SU-DHL-6 (cell line): ENCODE results near the gene P2RX3.

Experiments
- H2AFZ ChIP-seq: fragments of 200-600 bp; sonication (generic); 2 replicates; pipeline ENCODE4 v1.6.1; 2014; ENCODE audit warnings: low read depth, mild to moderate bottlenecking, moderate library complexity, mixed read lengths, antibody characterized with exemption, low read length; ENCODE audit not compliant: severe bottlenecking
- H3F3A ChIP-seq: fragments of 200-600 bp; shearing (Covaris generic); 2 replicates; pipeline ENCODE4 v1.6.0; 2016; ENCODE audit warnings: antibody characterized with exemption, mild to moderate bottlenecking; ENCODE audit not compliant: insufficient read depth
- H3K27ac ChIP-seq: fragments of 200-600 bp; sonication (generic); 2 replicates; pipeline ENCODE4 v1.5.1; 2016; ENCODE audit warnings: low read depth, mild to moderate bottlenecking, low read length, moderate library complexity, mixed read lengths
- H3K27me3 ChIP-seq: fragments of 200-600 bp; sonication (generic), shearing (Covaris generic); 2 replicates; pipeline ENCODE4 v1.6.0; 2014; ENCODE audit warnings: mild to moderate bottlenecking, low read length
- H3K36me3 ChIP-seq: fragments of 200-600 bp; sonication (generic); 2 replicates; pipeline ENCODE4 v1.6.1; 2014; ENCODE audit warnings: mild to moderate bottlenecking, low read length, mixed read lengths
- H3K4me2 ChIP-seq: fragments of 300-600, 200-600 bp; shearing (Covaris generic), sonication (generic); 2 replicates; pipeline ENCODE4 v1.6.0; 2014; ENCODE audit warnings: low read length, low read depth, mild to moderate bottlenecking; ENCODE audit not compliant: poor library complexity, severe bottlenecking
- H3K4me3 ChIP-seq: fragments of 200-600 bp; sonication (generic); 2 replicates; pipeline ENCODE4 v1.5.1; 2014; ENCODE audit warnings: antibody characterized with exemption, low read length, mild to moderate bottlenecking, mixed read lengths; ENCODE audit not compliant: insufficient read depth, poor library complexity, severe bottlenecking
- H3K79me2 ChIP-seq: fragments of 200-600 bp; sonication (generic); 2 replicates; pipeline ENCODE4 v1.6.1; 2014; ENCODE audit warnings: mild to moderate bottlenecking, low read length, moderate library complexity; ENCODE audit not compliant: insufficient read depth
- H3K9ac ChIP-seq: fragments of 200-600 bp; sonication (generic); 2 replicates; pipeline ENCODE4 v1.7.0; 2014; ENCODE audit warnings: mild to moderate bottlenecking, low read length
- H3K9me2 ChIP-seq: fragments of 200-600 bp; sonication (generic); replicated peaks from 2 replicates; pipeline ENCODE4 v1.6.1; 2014; ENCODE audit warnings: low read length; ENCODE audit not compliant: insufficient read depth
- H3K9me3 ChIP-seq: fragments of 200-600 bp; sonication (generic); 2 replicates; pipeline ENCODE4 v1.6.1; 2014; ENCODE audit warnings: low read length, mixed read lengths; ENCODE audit not compliant: insufficient read depth
- H4K20me1 ChIP-seq: fragments of 200-600 bp; sonication (generic); 2 replicates; pipeline ENCODE4 v1.6.1; 2014; ENCODE audit warnings: low read depth, mild to moderate bottlenecking, antibody characterized with exemption, low read length, moderate library complexity, mixed read lengths
- CTCF ChIP-seq: fragments of 200-600 bp; sonication (generic); IDR thresholded peaks from one replicate; pipeline ENCODE4 v1.5.1; 2017; ENCODE audit warnings: antibody characterized with exemption, mild to moderate bottlenecking, low read length, moderate library complexity; ENCODE audit not compliant: insufficient read depth, poor library complexity, severe bottlenecking
- EZH2phosphoT487 ChIP-seq: fragments of 200-600 bp; sonication (generic), shearing (Covaris generic); conservative IDR thresholded peaks from 2 replicates; pipeline ENCODE4 v1.6.1; 2018; ENCODE audit warnings: mild to moderate bottlenecking, antibody characterized with exemption, low read length, moderate library complexity, mixed read lengths

Gene P2RX3

GRCh38 chr11:57327721-57328120 lies 10.4 kb upstream of the P2RX3 start:
- Histone ChIP-seq H2AFZ (no peak overlapping the region), H3K4me2 (no peak overlapping the region), H3K9me2 (no peaks in the 10 kb centered on the region), H3K36me3 (peaks cover 17% of the 10 kb centered on the region; the same call in 1 of the 2 replicates), H3K9ac (no peak overlapping the region), H3K9me3 (no peaks in the 10 kb centered on the region), H4K20me1 (no peaks in the 10 kb centered on the region), H3K4me3 (no peak overlapping the region), H3K27ac (no peak overlapping the region), H3K79me2 (0 out of 2 replicates have a peak, but pooled peaks cover 1% of the 10 kb centered on the region), H3K27me3 (no peaks in the 10 kb centered on the region), H3F3A (peaks cover 16% of the 10 kb centered on the region)
- TF ChIP-seq EZH2phosphoT487, result no peak
- TF ChIP-seq CTCF, result no peak

DNA sequence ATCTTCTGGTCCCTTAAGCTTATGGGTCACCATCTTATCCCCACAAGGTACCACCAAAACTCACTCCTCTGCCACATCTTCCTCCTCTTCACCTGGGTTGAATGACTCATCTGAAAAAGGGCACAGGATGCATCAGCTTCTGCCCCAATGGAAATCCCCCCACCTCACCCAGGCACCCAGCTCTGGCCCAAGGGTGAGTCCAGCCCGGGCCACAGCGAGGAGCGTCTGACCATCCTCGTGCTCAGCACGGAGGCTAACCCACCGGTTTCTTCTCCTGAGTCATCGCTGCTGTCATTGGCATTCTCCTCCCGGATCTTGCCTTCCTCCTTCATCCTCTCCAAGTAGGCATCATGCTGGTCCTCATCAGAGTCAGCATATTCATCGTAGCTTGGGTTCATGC lies 8.1 kb upstream of the P2RX3 start:
- Histone ChIP-seq H3F3A (peaks cover 16% of the 10 kb centered on the region), H4K20me1 (no peaks in the 10 kb centered on the region), H3K9me2 (no peaks in the 10 kb centered on the region), H3K4me2 (no peak overlapping the region), H3K27ac (no peak overlapping the region), H3K4me3 (no peak overlapping the region), H2AFZ (no peak overlapping the region), H3K9ac (no peak overlapping the region), H3K9me3 (no peaks in the 10 kb centered on the region), H3K27me3 (no peaks in the 10 kb centered on the region), H3K36me3 (peaks cover 21% of the 10 kb centered on the region), H3K79me2 (peaks cover 25% of the 10 kb centered on the region)
- TF ChIP-seq EZH2phosphoT487 (no peak), CTCF (no peak)

DNA sequence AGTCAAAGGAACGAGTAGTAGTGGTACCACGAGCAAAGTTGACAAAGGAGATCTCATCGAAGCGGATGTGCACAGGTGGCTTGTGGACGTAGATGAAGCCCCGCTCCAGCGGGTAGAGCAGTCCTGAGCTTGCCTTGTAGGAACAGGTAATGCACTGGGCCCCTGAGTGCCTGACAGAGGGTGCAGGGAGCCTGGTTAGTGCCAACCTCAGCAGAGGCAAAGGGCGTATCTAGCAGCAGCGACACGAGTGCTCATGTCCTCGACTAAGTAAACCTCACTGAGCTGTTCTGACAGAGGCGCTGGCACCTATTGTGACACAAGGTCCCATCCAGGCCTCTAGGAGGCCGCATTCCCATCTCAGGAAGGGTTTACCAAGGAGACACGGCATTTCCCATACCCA lies 6.4 kb upstream of the P2RX3 start:
- Histone ChIP-seq H3K27me3 (no peaks in the 10 kb centered on the region), H3K4me2 (no peak overlapping the region), H3K79me2 (peaks cover 30% of the 10 kb centered on the region), H3F3A (peaks cover 6% of the 10 kb centered on the region; the same call in 1 of the 2 replicates), H3K36me3 (peaks cover 21% of the 10 kb centered on the region), H3K9me2 (no peaks in the 10 kb centered on the region), H2AFZ (no peak overlapping the region), H3K4me3 (no peak overlapping the region), H3K9ac (no peak overlapping the region), H3K9me3 (no peaks in the 10 kb centered on the region), H4K20me1 (no peaks in the 10 kb centered on the region), H3K27ac (no peak overlapping the region)
- no peak for TF ChIP-seq EZH2phosphoT487
- no peak for TF ChIP-seq CTCF
